ENCODE data around the gene DARS1.
"Not testable (repeated sequence)": the region's sequence is repeated elsewhere in the genome, so short reads cannot be mapped to it uniquely, and the experiment has no call there.

Gene DARS1

GRCh38 chr2:135984199-135985017, 1.0 kb downstream of the DARS1 start:
- no peak for DNase-seq (ENCODE audit: low read depth in 3 of 3)

DNA sequence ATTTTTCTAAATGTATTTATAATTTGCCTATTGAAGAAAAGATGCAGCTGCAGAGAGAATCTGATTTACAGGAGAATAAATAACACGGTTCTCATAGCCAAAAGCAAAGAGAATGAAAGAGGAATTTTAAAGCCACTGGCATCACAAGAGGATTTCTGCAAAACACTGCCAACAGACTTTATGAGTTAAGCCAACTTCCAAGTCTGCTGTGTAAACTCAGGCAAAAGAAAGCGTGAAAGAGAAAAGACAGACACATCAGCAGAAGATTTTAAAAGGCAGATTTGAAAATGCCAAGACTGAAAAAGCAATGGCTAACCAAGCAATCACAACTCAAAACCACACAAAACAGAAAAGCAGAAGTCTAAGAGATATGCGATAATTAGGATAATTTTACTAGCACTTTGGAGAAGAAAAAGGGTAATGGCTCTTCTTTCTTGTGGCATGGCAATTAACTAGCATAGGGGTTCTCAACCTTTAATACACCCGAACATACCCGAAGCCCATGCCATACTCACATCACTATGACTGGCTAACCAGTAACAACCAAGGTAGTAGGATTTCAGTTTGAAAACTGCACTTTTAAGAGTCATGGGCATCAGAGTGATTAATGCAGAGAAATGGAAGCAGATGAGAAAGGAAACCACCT, 4.9 kb downstream of the DARS1 start:
- no peak for DNase-seq (ENCODE audit: low read depth in 3 of 3)

- DNase-seq (ENCODE audit: low read depth in 3 of 3) = no peak
These were observed 9.7 kb downstream of the DARS1 start for GRCh38 chr2:135975702-135976101.

DNA sequence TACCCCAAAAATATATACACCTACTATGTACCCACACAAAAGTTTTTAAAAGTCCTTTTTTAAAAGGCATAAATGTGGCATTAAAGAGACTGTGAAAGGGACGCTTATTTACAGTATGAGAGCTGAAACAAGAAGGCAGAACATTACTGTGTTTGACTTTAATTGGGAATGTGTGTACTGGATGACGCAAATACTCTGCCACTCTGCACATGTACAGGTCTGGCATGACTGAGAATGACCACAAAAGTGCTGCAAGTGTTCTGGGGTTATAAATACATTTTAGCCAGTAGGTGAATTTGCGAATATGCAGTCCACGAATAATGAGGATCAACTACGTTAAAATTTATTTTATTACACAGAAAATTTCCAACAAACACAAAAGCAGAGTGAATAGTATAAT, 11.4 kb downstream of the DARS1 start:
- DNase-seq (ENCODE audit: low read depth in 3 of 3) = no peak

GRCh38 chr2:135969655-135970387, 15.6 kb downstream of the DARS1 start:
- no peak for DNase-seq (ENCODE audit: low read depth in 3 of 3)

DNA sequence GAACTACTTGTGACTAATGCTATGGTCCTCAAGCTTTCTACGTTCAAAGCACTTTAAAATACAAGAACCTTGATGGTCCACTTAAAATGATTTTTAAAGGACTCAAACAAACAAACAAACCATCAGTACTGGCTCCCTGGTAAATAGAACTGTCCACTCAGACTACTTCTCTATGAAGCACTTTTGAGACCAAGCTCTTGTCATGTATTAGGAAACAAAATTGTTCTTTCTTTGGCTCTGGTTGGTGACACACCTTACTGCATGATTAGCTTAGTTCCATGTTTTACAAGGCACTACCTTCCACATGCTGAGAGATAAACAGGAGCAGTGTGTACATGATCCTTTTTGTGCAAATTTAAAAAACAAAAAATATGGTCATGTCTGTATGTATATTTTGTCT, 19.7 kb downstream of the DARS1 start:
- DNase-seq (ENCODE audit: low read depth in 3 of 3) = no peak

- DNase-seq (ENCODE audit: low read depth in 3 of 3) = not testable (repeated sequence)
These were observed 21.0 kb downstream of the DARS1 start for GRCh38 chr2:135964404-135964803.

DNA sequence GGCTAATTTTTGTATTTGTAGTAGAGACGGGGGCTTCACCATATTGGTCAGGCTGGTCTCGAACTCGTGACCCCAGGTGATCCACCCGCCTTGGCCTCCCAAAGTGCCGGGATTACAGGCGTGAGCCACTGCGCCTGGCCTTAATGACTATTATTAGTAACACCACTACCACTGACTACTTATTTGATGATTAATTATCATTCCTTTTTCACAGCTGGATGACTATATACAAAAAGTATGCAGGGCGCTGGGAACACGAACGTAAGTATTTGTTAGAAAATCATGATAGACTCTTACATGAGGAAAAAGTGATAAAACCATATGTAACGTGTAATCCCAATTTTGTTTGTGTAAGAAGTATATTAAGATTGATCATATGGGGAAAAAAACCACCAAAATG, 21.6 kb downstream of the DARS1 start:
- DNase-seq (ENCODE audit: low read depth in 3 of 3) = no peak

GRCh38 chr2:135962366-135963123, 22.9 kb downstream of the DARS1 start:
- no peak for DNase-seq (ENCODE audit: low read depth in 3 of 3)

GRCh38 chr2:135960656-135961551, 24.5 kb downstream of the DARS1 start:
- no peak for DNase-seq (ENCODE audit: low read depth in 3 of 3)

- no peak for DNase-seq (ENCODE audit: low read depth in 3 of 3)
These were observed 25.3 kb downstream of the DARS1 start for GRCh38 chr2:135960150-135960549.

DNA sequence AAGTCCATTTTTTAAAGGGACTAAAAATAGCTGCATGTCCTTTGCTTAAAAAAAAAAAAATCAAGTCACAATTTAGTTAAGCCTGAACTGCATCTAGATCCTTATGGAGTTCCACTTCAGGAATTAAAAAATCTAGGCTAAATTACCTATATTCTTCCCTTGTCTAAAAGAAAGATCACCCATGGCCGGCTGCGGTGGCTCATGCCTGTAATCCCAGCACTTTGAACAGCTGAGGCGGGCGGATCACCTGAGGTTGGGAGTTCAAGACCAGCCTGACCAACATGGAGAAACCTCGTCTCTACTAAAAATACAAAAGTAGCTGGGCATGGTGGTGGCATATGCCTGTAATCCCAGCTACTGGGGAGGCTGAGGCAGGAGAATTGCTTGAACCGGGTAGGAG, 26.5 kb downstream of the DARS1 start:
- DNase-seq (ENCODE audit: low read depth in 3 of 3) = not testable (repeated sequence)

- no peak for DNase-seq (ENCODE audit: low read depth in 3 of 3)
These were observed 31.3 kb downstream of the DARS1 start for GRCh38 chr2:135954020-135954601.

- no peak for DNase-seq (ENCODE audit: low read depth in 3 of 3)
These were observed 32.5 kb downstream of the DARS1 start for GRCh38 chr2:135952891-135953290.

DNA sequence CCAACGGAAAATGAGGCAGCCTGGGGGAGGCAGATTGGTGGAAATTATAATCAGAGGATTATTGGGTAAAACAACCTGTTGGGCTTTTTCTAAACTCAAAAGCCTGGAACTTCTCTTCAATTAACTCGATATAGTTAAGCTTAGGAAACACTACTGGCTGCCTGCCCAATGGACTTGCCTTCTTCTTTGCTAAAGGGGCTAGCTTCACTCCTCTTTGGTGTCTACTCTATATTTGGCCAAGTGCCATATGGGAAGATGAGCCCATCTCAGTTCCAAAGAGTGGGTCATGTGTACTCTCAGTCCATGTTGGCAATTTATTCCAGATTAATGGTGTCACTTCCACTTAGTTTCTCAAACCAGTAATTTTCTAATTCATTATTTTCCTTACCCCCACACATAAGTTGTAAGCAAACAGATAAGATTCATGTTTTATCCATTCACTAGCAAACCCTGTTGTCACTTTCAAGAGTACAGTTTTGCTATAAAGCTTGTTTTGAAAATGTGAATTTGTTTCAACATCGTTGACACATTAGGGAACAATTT, 34.3 kb downstream of the DARS1 start:
- DNase-seq (ENCODE audit: low read depth in 3 of 3) = no peak

- no peak for DNase-seq (ENCODE audit: low read depth in 3 of 3)
These were observed 35.8 kb downstream of the DARS1 start for GRCh38 chr2:135949451-135950234.

DNA sequence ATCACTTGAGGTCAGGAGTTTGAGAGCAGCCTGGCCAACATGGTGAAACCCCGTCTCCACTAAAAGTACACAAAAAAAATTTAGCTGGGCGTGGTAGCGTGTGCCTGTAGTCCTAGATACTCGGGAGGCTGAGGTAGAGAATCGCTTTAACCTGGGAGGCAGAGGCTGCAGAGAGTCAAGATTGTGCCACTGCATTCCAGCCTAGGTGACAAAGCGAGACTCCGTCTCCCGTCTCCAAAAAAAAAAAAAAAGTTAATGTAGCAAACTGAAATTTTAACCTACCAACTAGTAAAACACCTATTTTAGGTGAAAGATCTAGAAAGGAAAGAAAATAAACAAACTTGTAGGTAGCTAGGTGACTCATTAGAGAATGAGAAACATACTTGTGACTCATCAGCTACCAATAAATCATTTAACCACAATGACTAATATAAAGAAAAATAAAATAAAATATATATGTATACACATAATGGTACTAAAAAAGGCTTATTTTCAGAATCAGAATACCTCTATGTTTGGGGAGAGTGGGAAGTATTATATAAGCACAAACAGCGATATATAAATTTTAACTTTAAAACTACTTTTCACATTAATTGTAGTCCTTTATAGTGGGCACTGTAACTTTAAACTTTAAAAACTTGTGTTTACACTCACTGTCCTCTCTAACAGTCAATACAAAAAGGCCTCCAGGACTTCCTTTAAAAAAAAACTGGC, 36.6 kb downstream of the DARS1 start:
- DNase-seq (ENCODE audit: low read depth in 3 of 3) = no peak

GRCh38 chr2:135948141-135948540, 37.3 kb downstream of the DARS1 start:
- DNase-seq (ENCODE audit: low read depth in 3 of 3) = no peak

- no peak for DNase-seq (ENCODE audit: low read depth in 3 of 3)
These were observed 37.9 kb downstream of the DARS1 start for GRCh38 chr2:135947483-135947882.
